Calu3 (cell line): ENCODE results near the gene TCF7L2. TPM values are rescaled to one million over a fixed set of nuclear protein-coding genes. Genes with fewer than 3 reads are reported as not detected.

ENCODE experiments used
- BruUV-seq: library from RNA; stranded (reverse); fragments of 400-500 nt; replicated peaks from 2 replicates; lab custom pipeline; 2021; lab: Mats Ljungman, UMichigan
- CTCF ChIA-PET: fragments of 300-600 bp; sonication (Branson Sonifier 250); formaldehyde crosslinking; loops from one replicate; lab custom pipeline; 2022; ENCODE audit warnings: antibody characterized with exemption; lab: Charles Lee
- DNase-seq: peaks from one replicate; pipeline ENCODE4 v3.0.0; 2022
- H3K27ac Mint-ChIP-seq: one replicate; pipeline ENCODE4 v1.8.0; 2022; ENCODE audit warnings: mixed read lengths; ENCODE audit not compliant: unreplicated experiment
- H3K27me3 Mint-ChIP-seq: one replicate; pipeline ENCODE4 v1.8.0; 2022; ENCODE audit warnings: mixed read lengths; ENCODE audit not compliant: unreplicated experiment
- H3K36me3 Mint-ChIP-seq: one replicate; pipeline ENCODE4 v1.8.0; 2022; ENCODE audit warnings: mild to moderate bottlenecking, moderate library complexity, mixed read lengths; ENCODE audit not compliant: insufficient read depth, unreplicated experiment
- H3K4me1 Mint-ChIP-seq: one replicate; pipeline ENCODE4 v1.8.0; 2022; ENCODE audit warnings: mild to moderate bottlenecking, low read depth, mixed read lengths; ENCODE audit not compliant: unreplicated experiment
- H3K4me3 Mint-ChIP-seq: one replicate; pipeline ENCODE4 v1.8.0; 2022; ENCODE audit warnings: mild to moderate bottlenecking, low read depth, moderate library complexity, mixed read lengths; ENCODE audit not compliant: unreplicated experiment
- H3K9me3 Mint-ChIP-seq: one replicate; pipeline ENCODE4 v1.8.0; 2022; ENCODE audit warnings: low read depth, mixed read lengths; ENCODE audit not compliant: unreplicated experiment
- intact Hi-C: fragments of 100-400 bp; cut with micrococcal nuclease; formaldehyde crosslinking; loops from one replicate; pipeline ENCODE4 v1.10.0; 2022; ENCODE audit not compliant: unreplicated experiment
- total RNA-seq: library from RNA; stranded (reverse); gene quantifications from 2 replicates; pipeline ENCODE4 v1.2.3, GENCODE V29; 2022
- TF ChIP-seq, protein P1 (sequence below): fragments of 200-600 bp; IDR thresholded peaks from one replicate; pipeline ENCODE4 v1.8.0; 2022; ENCODE audit warnings: antibody characterized with exemption; ENCODE audit not compliant: unreplicated experiment

Gene TCF7L2
- total RNA-seq, 1 experiment from 2014 or later: 36.6 TPM

DNA sequence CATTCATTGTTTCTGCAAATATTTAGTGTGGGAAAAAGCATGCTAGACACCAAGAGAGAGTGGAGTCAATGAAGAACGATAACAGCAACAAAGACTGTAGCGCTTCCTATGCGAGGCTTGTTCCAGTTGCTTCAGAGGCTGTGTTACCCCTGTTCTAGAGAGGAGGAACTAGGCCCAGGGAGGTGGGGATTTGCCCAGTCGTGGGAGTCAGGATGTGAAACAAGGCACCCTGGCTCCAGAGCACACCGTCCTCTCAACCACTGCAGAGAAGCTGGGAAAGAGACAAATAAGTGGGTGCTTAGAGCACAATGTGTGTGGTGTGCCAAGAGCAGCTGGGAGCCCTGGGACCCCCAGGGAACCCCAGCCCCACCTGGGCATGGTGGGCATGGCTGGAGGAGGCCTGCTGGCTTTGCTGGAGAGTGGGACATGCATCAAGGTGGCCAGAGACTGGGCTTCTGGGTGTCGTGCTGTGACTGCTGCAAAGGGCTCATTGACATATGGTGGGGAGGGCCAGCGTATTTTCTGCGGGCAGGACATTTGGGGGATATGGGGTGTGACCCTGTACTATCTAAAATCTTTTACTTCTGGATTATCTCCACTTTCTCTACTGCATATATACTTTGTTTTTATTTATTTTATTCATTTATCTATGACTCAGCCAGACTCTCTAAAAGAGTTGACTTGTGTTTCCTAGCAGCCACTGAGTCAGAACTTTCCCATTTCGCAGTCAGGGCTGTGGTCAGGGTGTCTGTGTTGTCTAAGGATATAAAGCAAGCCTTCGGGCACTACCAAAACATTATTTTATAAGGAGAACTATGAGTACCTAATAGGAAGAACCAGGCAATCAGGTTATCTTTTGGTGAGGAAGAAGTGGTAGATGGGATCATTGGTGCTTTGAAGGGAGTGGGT is 95.4 kb downstream of the TCF7L2 start:
- H3K4me1 Mint-ChIP-seq: peaks cover 33% of the 10 kb centered on the region
- CTCF ChIA-PET: no interaction called here
- no peaks in the 10 kb centered on the region for H3K27me3 Mint-ChIP-seq
- intact Hi-C loops: no loop called here
- TF ChIP-seq, protein P1, sequence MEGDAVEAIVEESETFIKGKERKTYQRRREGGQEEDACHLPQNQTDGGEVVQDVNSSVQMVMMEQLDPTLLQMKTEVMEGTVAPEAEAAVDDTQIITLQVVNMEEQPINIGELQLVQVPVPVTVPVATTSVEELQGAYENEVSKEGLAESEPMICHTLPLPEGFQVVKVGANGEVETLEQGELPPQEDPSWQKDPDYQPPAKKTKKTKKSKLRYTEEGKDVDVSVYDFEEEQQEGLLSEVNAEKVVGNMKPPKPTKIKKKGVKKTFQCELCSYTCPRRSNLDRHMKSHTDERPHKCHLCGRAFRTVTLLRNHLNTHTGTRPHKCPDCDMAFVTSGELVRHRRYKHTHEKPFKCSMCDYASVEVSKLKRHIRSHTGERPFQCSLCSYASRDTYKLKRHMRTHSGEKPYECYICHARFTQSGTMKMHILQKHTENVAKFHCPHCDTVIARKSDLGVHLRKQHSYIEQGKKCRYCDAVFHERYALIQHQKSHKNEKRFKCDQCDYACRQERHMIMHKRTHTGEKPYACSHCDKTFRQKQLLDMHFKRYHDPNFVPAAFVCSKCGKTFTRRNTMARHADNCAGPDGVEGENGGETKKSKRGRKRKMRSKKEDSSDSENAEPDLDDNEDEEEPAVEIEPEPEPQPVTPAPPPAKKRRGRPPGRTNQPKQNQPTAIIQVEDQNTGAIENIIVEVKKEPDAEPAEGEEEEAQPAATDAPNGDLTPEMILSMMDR: no peak
- H3K4me3 Mint-ChIP-seq: no peak overlapping the region
- no TSS peak for BruUV-seq
- peaks cover 17% of the 10 kb centered on the region for H3K36me3 Mint-ChIP-seq
- peak; percentile 24 for DNase-seq
- peak overlapping the region; percentile 2 for H3K27ac Mint-ChIP-seq
- H3K9me3 Mint-ChIP-seq: no peaks in the 10 kb centered on the region

DNA sequence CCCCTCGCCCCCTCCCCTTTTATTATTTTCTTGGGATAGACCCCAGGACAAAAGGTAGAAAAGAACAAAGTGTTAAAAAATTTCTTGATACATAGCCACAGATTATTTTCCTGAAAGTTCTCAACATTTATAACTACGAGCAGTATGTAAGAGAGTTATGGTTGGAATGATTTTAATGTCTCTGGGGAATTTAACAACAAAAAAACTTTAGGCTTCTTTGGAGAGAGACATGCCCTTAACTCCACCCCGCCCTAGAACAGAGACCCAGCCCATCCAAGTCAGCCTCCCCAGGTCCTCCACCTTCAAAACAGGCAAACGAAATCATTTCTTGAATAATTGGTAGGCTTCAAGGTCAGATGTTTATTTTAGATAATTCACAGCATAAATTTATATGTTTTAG is 97.1 kb downstream of the TCF7L2 start:
- CTCF ChIA-PET: no interaction called here
- no peak overlapping the region for H3K4me3 Mint-ChIP-seq
- H3K27ac Mint-ChIP-seq: no peak overlapping the region
- TF ChIP-seq, protein P1: no peak
- H3K9me3 Mint-ChIP-seq: no peaks in the 10 kb centered on the region
- peaks cover 34% of the 10 kb centered on the region for H3K4me1 Mint-ChIP-seq
- no TSS peak for BruUV-seq
- DNase-seq: no peak
- intact Hi-C loops: no loop called here
- H3K36me3 Mint-ChIP-seq: peaks cover 12% of the 10 kb centered on the region
- no peaks in the 10 kb centered on the region for H3K27me3 Mint-ChIP-seq

DNA sequence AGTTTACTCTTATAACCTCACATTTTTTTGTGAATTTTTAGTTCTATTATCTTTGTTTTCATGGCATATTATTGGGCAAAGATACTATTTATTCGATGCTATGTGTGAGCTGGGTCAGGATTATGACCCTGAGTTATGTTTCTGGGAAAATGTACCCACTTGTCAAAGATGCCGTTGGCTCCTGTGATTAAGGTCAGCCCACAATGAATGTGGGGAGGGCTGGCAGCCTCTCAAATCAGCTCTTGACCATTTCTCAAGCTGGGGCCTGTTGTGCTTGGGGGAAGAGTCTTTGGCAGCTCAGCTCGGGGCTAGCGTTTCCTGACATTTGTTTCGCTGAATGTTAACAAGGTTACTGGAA is 97.5 kb downstream of the TCF7L2 start:
- H3K36me3 Mint-ChIP-seq: peaks cover 8% of the 10 kb centered on the region
- TF ChIP-seq, protein P1: no peak
- peaks cover 33% of the 10 kb centered on the region for H3K4me1 Mint-ChIP-seq
- no peak overlapping the region for H3K27ac Mint-ChIP-seq
- DNase-seq: no peak
- intact Hi-C loops: no loop called here
- BruUV-seq: no TSS peak
- no peaks in the 10 kb centered on the region for H3K27me3 Mint-ChIP-seq
- no peak overlapping the region for H3K4me3 Mint-ChIP-seq
- CTCF ChIA-PET: no interaction called here
- no peaks in the 10 kb centered on the region for H3K9me3 Mint-ChIP-seq

DNA sequence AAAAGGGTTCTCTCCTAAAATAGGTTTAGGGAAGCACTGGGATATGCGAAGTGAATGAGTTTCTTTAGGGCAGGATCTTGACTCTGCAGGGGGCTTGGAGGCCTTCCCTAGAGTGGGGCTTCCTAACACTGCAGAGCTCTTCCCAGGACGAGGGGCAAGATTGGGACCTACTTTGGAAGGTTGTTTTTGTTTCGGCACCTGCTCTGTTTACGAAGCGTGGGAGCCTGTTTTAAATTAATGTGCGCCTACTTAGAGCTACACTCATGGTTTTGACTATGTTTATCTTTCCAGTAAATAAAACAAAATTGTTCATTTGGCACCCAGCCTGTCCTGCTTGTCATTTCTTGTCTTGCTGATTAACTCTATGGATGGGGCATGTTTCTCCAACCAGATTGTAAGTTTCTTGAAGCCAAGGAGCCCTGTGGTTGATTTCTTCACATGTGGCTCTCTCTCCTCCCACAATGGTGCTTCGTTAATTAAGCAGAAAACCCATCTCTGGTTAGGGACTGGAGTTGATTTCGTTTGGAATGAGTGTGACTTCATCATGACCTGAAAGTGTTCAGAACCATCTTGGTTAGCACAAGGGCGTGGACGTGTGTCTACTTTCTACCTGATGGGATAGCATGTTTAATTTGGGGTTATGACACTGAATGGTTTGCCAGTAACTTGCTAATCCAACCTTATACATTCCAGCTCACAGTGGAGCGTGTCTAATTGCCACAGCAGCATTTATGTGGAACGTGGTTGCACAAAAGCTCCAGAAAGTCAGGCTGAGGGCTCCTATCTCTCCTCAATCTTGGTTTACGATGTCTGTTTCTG is 98.1 kb downstream of the TCF7L2 start:
- no peak overlapping the region for H3K27ac Mint-ChIP-seq
- no peak overlapping the region for H3K4me3 Mint-ChIP-seq
- H3K9me3 Mint-ChIP-seq: no peaks in the 10 kb centered on the region
- peaks cover 7% of the 10 kb centered on the region for H3K36me3 Mint-ChIP-seq
- H3K27me3 Mint-ChIP-seq: no peaks in the 10 kb centered on the region
- H3K4me1 Mint-ChIP-seq: peaks cover 30% of the 10 kb centered on the region
- intact Hi-C loops: no loop called here
- no peak for DNase-seq
- TF ChIP-seq, protein P1: no peak
- no TSS peak for BruUV-seq
- CTCF ChIA-PET: interaction anchor here (0.5 kb wide), 2 partner anchors 15 to 123 kb away, joined by 3 to 9 read pairs; no protein-coding TSS in a partner anchor
